Measurements from ENCODE around the gene SPNS3.

The SPNS3 gene

GRCh38 chr17:4427505-4427904, 6.2 kb upstream of the SPNS3 start:
- no peak overlapping the region for H3K4me3 ChIP-seq (ENCODE audit: low read depth, low read length)
- H3K9ac ChIP-seq (ENCODE audit: low read depth, low read length) = no peak overlapping the region
- no peaks in the 10 kb centered on the region for H3K27me3 ChIP-seq (ENCODE audit: control insufficient read depth, insufficient read depth, low read length)
- H3K4me1 ChIP-seq (ENCODE audit: control insufficient read depth, insufficient read depth, low read length) = no peaks in the 10 kb centered on the region
- no peaks in the 10 kb centered on the region for H3K36me3 ChIP-seq (ENCODE audit: control insufficient read depth, insufficient read depth, low read length)
- H3K27ac ChIP-seq (ENCODE audit: low read depth, low read length) = no peak overlapping the region
- H3K9me3 ChIP-seq (ENCODE audit: control insufficient read depth, insufficient read depth, low read length) = no peaks in the 10 kb centered on the region

- Histone ChIP-seq H3K4me3 (ENCODE audit: low read depth, low read length) (no peak overlapping the region), H3K9me3 (ENCODE audit: control insufficient read depth, insufficient read depth, low read length) (no peaks in the 10 kb centered on the region), H3K4me1 (ENCODE audit: control insufficient read depth, insufficient read depth, low read length) (no peaks in the 10 kb centered on the region), H3K9ac (ENCODE audit: low read depth, low read length) (no peak overlapping the region), H3K27me3 (ENCODE audit: control insufficient read depth, insufficient read depth, low read length) (no peaks in the 10 kb centered on the region), H3K27ac (ENCODE audit: low read depth, low read length) (no peak overlapping the region), H3K36me3 (ENCODE audit: control insufficient read depth, insufficient read depth, low read length) (no peaks in the 10 kb centered on the region)
Measured at GRCh38 chr17:4436381-4436780, 2.6 kb downstream of the SPNS3 start.

GRCh38 chr17:4436846-4437245, 3.1 kb downstream of the SPNS3 start:
- H3K9ac ChIP-seq (ENCODE audit: low read depth, low read length) = no peak overlapping the region
- H3K27me3 ChIP-seq (ENCODE audit: control insufficient read depth, insufficient read depth, low read length) = no peaks in the 10 kb centered on the region
- no peaks in the 10 kb centered on the region for H3K36me3 ChIP-seq (ENCODE audit: control insufficient read depth, insufficient read depth, low read length)
- no peaks in the 10 kb centered on the region for H3K4me1 ChIP-seq (ENCODE audit: control insufficient read depth, insufficient read depth, low read length)
- H3K27ac ChIP-seq (ENCODE audit: low read depth, low read length) = no peak overlapping the region
- no peaks in the 10 kb centered on the region for H3K9me3 ChIP-seq (ENCODE audit: control insufficient read depth, insufficient read depth, low read length)
- no peak overlapping the region for H3K4me3 ChIP-seq (ENCODE audit: low read depth, low read length)

- no peaks in the 10 kb centered on the region for H3K36me3 ChIP-seq (ENCODE audit: control insufficient read depth, insufficient read depth, low read length)
- no peak overlapping the region for H3K4me3 ChIP-seq (ENCODE audit: low read depth, low read length)
- no peak overlapping the region for H3K27ac ChIP-seq (ENCODE audit: low read depth, low read length)
- H3K9me3 ChIP-seq (ENCODE audit: control insufficient read depth, insufficient read depth, low read length) = no peaks in the 10 kb centered on the region
- H3K9ac ChIP-seq (ENCODE audit: low read depth, low read length) = no peak overlapping the region
- no peaks in the 10 kb centered on the region for H3K4me1 ChIP-seq (ENCODE audit: control insufficient read depth, insufficient read depth, low read length)
- no peaks in the 10 kb centered on the region for H3K27me3 ChIP-seq (ENCODE audit: control insufficient read depth, insufficient read depth, low read length)
Measured at GRCh38 chr17:4438162-4438944, 4.6 kb downstream of the SPNS3 start.

GRCh38 chr17:4440021-4440420, 6.3 kb downstream of the SPNS3 start:
- Histone ChIP-seq H3K9ac (ENCODE audit: low read depth, low read length) (no peak overlapping the region), H3K4me3 (ENCODE audit: low read depth, low read length) (no peak overlapping the region), H3K36me3 (ENCODE audit: control insufficient read depth, insufficient read depth, low read length) (no peaks in the 10 kb centered on the region), H3K9me3 (ENCODE audit: control insufficient read depth, insufficient read depth, low read length) (no peaks in the 10 kb centered on the region), H3K27me3 (ENCODE audit: control insufficient read depth, insufficient read depth, low read length) (no peaks in the 10 kb centered on the region), H3K27ac (ENCODE audit: low read depth, low read length) (no peak overlapping the region), H3K4me1 (ENCODE audit: control insufficient read depth, insufficient read depth, low read length) (no peaks in the 10 kb centered on the region)

GRCh38 chr17:4440690-4441686, 7.2 kb downstream of the SPNS3 start:
- H3K27me3 ChIP-seq (ENCODE audit: control insufficient read depth, insufficient read depth, low read length) = no peaks in the 10 kb centered on the region
- no peak overlapping the region for H3K27ac ChIP-seq (ENCODE audit: low read depth, low read length)
- H3K4me1 ChIP-seq (ENCODE audit: control insufficient read depth, insufficient read depth, low read length) = no peaks in the 10 kb centered on the region
- no peak overlapping the region for H3K9ac ChIP-seq (ENCODE audit: low read depth, low read length)
- H3K4me3 ChIP-seq (ENCODE audit: low read depth, low read length) = no peak overlapping the region
- H3K9me3 ChIP-seq (ENCODE audit: control insufficient read depth, insufficient read depth, low read length) = no peaks in the 10 kb centered on the region
- no peaks in the 10 kb centered on the region for H3K36me3 ChIP-seq (ENCODE audit: control insufficient read depth, insufficient read depth, low read length)

GRCh38 chr17:4442582-4442981, 8.8 kb downstream of the SPNS3 start:
- Histone ChIP-seq H3K27ac (ENCODE audit: low read depth, low read length) (no peak overlapping the region), H3K9me3 (ENCODE audit: control insufficient read depth, insufficient read depth, low read length) (no peaks in the 10 kb centered on the region), H3K4me3 (ENCODE audit: low read depth, low read length) (no peak overlapping the region), H3K27me3 (ENCODE audit: control insufficient read depth, insufficient read depth, low read length) (no peaks in the 10 kb centered on the region), H3K4me1 (ENCODE audit: control insufficient read depth, insufficient read depth, low read length) (no peaks in the 10 kb centered on the region), H3K9ac (ENCODE audit: low read depth, low read length) (no peak overlapping the region), H3K36me3 (ENCODE audit: control insufficient read depth, insufficient read depth, low read length) (no peaks in the 10 kb centered on the region)

GRCh38 chr17:4443476-4443875, 9.7 kb downstream of the SPNS3 start:
- no peak overlapping the region for H3K9ac ChIP-seq (ENCODE audit: low read depth, low read length)
- H3K9me3 ChIP-seq (ENCODE audit: control insufficient read depth, insufficient read depth, low read length) = no peaks in the 10 kb centered on the region
- no peaks in the 10 kb centered on the region for H3K27me3 ChIP-seq (ENCODE audit: control insufficient read depth, insufficient read depth, low read length)
- H3K36me3 ChIP-seq (ENCODE audit: control insufficient read depth, insufficient read depth, low read length) = no peaks in the 10 kb centered on the region
- H3K4me3 ChIP-seq (ENCODE audit: low read depth, low read length) = no peak overlapping the region
- no peak overlapping the region for H3K27ac ChIP-seq (ENCODE audit: low read depth, low read length)
- no peaks in the 10 kb centered on the region for H3K4me1 ChIP-seq (ENCODE audit: control insufficient read depth, insufficient read depth, low read length)

- Histone ChIP-seq H3K27ac (ENCODE audit: low read depth, low read length) (no peak overlapping the region), H3K9ac (ENCODE audit: low read depth, low read length) (no peak overlapping the region), H3K9me3 (ENCODE audit: control insufficient read depth, insufficient read depth, low read length) (no peaks in the 10 kb centered on the region), H3K4me3 (ENCODE audit: low read depth, low read length) (no peak overlapping the region), H3K27me3 (ENCODE audit: control insufficient read depth, insufficient read depth, low read length) (no peaks in the 10 kb centered on the region), H3K36me3 (ENCODE audit: control insufficient read depth, insufficient read depth, low read length) (no peaks in the 10 kb centered on the region), H3K4me1 (ENCODE audit: control insufficient read depth, insufficient read depth, low read length) (no peaks in the 10 kb centered on the region)
Measured at GRCh38 chr17:4444782-4445473, 11.2 kb downstream of the SPNS3 start.

- Histone ChIP-seq H3K4me3 (ENCODE audit: low read depth, low read length) (no peak overlapping the region), H3K36me3 (ENCODE audit: control insufficient read depth, insufficient read depth, low read length) (no peaks in the 10 kb centered on the region), H3K27me3 (ENCODE audit: control insufficient read depth, insufficient read depth, low read length) (no peaks in the 10 kb centered on the region), H3K4me1 (ENCODE audit: control insufficient read depth, insufficient read depth, low read length) (no peaks in the 10 kb centered on the region), H3K27ac (ENCODE audit: low read depth, low read length) (no peak overlapping the region), H3K9me3 (ENCODE audit: control insufficient read depth, insufficient read depth, low read length) (no peaks in the 10 kb centered on the region), H3K9ac (ENCODE audit: low read depth, low read length) (no peak overlapping the region; the same call in 1 of the 2 replicates)
Measured at GRCh38 chr17:4445731-4446130, 12.0 kb downstream of the SPNS3 start.
